ENCODE measurements around the gene ARHGAP22. TPM values are rescaled to one million over a fixed set of nuclear protein-coding genes. Genes with fewer than 3 reads are reported as not detected.
"Not testable (repeated sequence)": the region's sequence is repeated elsewhere in the genome, so short reads cannot be mapped to it uniquely, and the experiment has no call there.

ARHGAP22 gene
- total RNA-seq, 1 donor from 2014 or later: 3.4 TPM

GRCh38 chr10:48430402-48430993, 174.4 kb downstream of the ARHGAP22 start:
- ATAC-seq: no peak
- intact Hi-C loops (cut with micrococcal nuclease): no loop called here
- DNase-seq: no peak

GRCh38 chr10:48429309-48429708, 175.6 kb downstream of the ARHGAP22 start:
- DNase-seq (no peak), ATAC-seq (no peak)
- intact Hi-C loops (cut with micrococcal nuclease): no loop called here

- no peak for ATAC-seq
- intact Hi-C loops (cut with micrococcal nuclease): no loop called here
- DNase-seq: no peak
These were observed 176.0 kb downstream of the ARHGAP22 start for GRCh38 chr10:48428896-48429295.

GRCh38 chr10:48423884-48424283, 181.0 kb downstream of the ARHGAP22 start:
- no peak for ATAC-seq
- no peak for DNase-seq
- intact Hi-C loops (cut with micrococcal nuclease): no loop called here

- DNase-seq; ATAC-seq; intact Hi-C loops (cut with micrococcal nuclease): not testable (repeated sequence)
These were observed 183.0 kb downstream of the ARHGAP22 start for GRCh38 chr10:48421862-48422261.

GRCh38 chr10:48419714-48420113, 185.2 kb downstream of the ARHGAP22 start:
- DNase-seq (no peak), ATAC-seq (no peak)
- intact Hi-C loops (cut with micrococcal nuclease): no loop called here

GRCh38 chr10:48418189-48418788, 186.6 kb downstream of the ARHGAP22 start:
- intact Hi-C loops (cut with micrococcal nuclease): no loop called here
- ATAC-seq (no peak), DNase-seq (no peak)

- intact Hi-C loops (cut with micrococcal nuclease): no loop called here
- ATAC-seq: no peak
- no peak for DNase-seq
These were observed 187.5 kb downstream of the ARHGAP22 start for GRCh38 chr10:48417374-48417773.

- DNase-seq: no peak
- intact Hi-C loops (cut with micrococcal nuclease): no loop called here
- no peak for ATAC-seq
These were observed 188.2 kb downstream of the ARHGAP22 start for GRCh38 chr10:48416584-48417232.

- ATAC-seq (no peak), DNase-seq (no peak)
- intact Hi-C loops (cut with micrococcal nuclease): no loop called here
These were observed 190.1 kb downstream of the ARHGAP22 start for GRCh38 chr10:48414778-48415177.

GRCh38 chr10:48414160-48414559, 190.7 kb downstream of the ARHGAP22 start:
- intact Hi-C loops (cut with micrococcal nuclease): no loop called here
- no peak for DNase-seq

GRCh38 chr10:48412933-48413332, 191.9 kb downstream of the ARHGAP22 start:
- DNase-seq: no peak
- no peak for ATAC-seq
- intact Hi-C loops (cut with micrococcal nuclease): no loop called here

More at GRCh38 chr10:48414160-48414559, 190.7 kb downstream of the ARHGAP22 start:
- ATAC-seq: no peak

- DNase-seq (no peak), ATAC-seq (no peak)
- intact Hi-C loops (cut with micrococcal nuclease): no loop called here
These were observed 192.8 kb downstream of the ARHGAP22 start for GRCh38 chr10:48412081-48412480.

GRCh38 chr10:48411510-48411909, 193.4 kb downstream of the ARHGAP22 start:
- no peak for ATAC-seq
- intact Hi-C loops (cut with micrococcal nuclease): no loop called here
- no peak for DNase-seq

- intact Hi-C loops (cut with micrococcal nuclease): no loop called here
- ATAC-seq (no peak), DNase-seq (no peak)
These were observed 194.4 kb downstream of the ARHGAP22 start for GRCh38 chr10:48410503-48410902.

- intact Hi-C loops (cut with micrococcal nuclease): no loop called here
- no peak for DNase-seq
- ATAC-seq: no peak
These were observed 198.2 kb downstream of the ARHGAP22 start for GRCh38 chr10:48406658-48407057.

- intact Hi-C loops (cut with micrococcal nuclease): no loop called here
- DNase-seq: no peak
- no peak for ATAC-seq
These were observed 198.7 kb downstream of the ARHGAP22 start for GRCh38 chr10:48406204-48406603.

GRCh38 chr10:48404646-48405045, 200.2 kb downstream of the ARHGAP22 start:
- ATAC-seq (no peak), DNase-seq (no peak)
- intact Hi-C loops (cut with micrococcal nuclease): no loop called here

GRCh38 chr10:48400850-48401220, 204.0 kb downstream of the ARHGAP22 start:
- no peak for DNase-seq
- intact Hi-C loops (cut with micrococcal nuclease): no loop called here

GRCh38 chr10:48400129-48400849, 204.6 kb downstream of the ARHGAP22 start:
- DNase-seq (no peak), ATAC-seq (no peak)
- intact Hi-C loops (cut with micrococcal nuclease): no loop called here

More at GRCh38 chr10:48400850-48401220, 204.0 kb downstream of the ARHGAP22 start:
- ATAC-seq: no peak
